Liver (tissue), 9 donors: ENCODE data around the gene SLC44A3. TPM values are rescaled to one million over a fixed set of nuclear protein-coding genes. Genes with fewer than 3 reads are reported as not detected.
A peak's percentile ranks its signal among the peaks of the same experiment; 100 is the strongest.

Experiments used
- DNase-seq: peaks from one replicate; pipeline ENCODE4 v3.0.0-alpha.2; 2017; ENCODE audit warnings: low spot score
- H3K27ac ChIP-seq, 2 donors: one replicate each; pipeline ENCODE4 v1.7.0; 2013; ENCODE audit warnings: inconsistent platforms in 2 of 2, low read length in 2 of 2, control low read depth in 1 of 2, low read depth in 1 of 2, mild to moderate bottlenecking in 1 of 2
- H3K27me3 ChIP-seq, 4 donors: one replicate each; pipeline versions ENCODE4 v1.6.1 to v1.7.0; 2013; ENCODE audit warnings: low read length in 3 of 4, inconsistent platforms in 1 of 4, mild to moderate bottlenecking in 1 of 4, moderate library complexity in 1 of 4; ENCODE audit not compliant: control insufficient read depth in 4 of 4, insufficient read depth in 4 of 4
- H3K36me3 ChIP-seq, 4 donors: one replicate each; pipeline versions ENCODE4 v1.6.1 to v1.7.0; 2013; ENCODE audit warnings: low read length in 3 of 4, mild to moderate bottlenecking in 3 of 4, low read depth in 1 of 4, moderate library complexity in 1 of 4; ENCODE audit not compliant: control insufficient read depth in 4 of 4, insufficient read depth in 3 of 4
- H3K4me1 ChIP-seq, 4 donors: one replicate each; pipeline versions ENCODE4 v1.6.1 to v1.7.0; 2013; ENCODE audit warnings: low read length in 3 of 4, mild to moderate bottlenecking in 3 of 4, moderate library complexity in 1 of 4; ENCODE audit not compliant: control insufficient read depth in 4 of 4, insufficient read depth in 4 of 4
- H3K4me3 ChIP-seq, 3 donors: one replicate each; pipeline versions ENCODE4 v1.6.1 to v1.7.0; 2013; ENCODE audit warnings: low read length in 3 of 3, control low read depth in 1 of 3, low read depth in 1 of 3, mild to moderate bottlenecking in 1 of 3
- H3K9ac ChIP-seq, 2 donors: one replicate each; pipeline ENCODE4 v1.7.0; 2013; ENCODE audit warnings: low read length in 2 of 2, mild to moderate bottlenecking in 2 of 2, moderate library complexity in 2 of 2, control low read depth in 1 of 2, low read depth in 1 of 2
- H3K9me3 ChIP-seq, 4 donors: one replicate each; pipeline versions ENCODE4 v1.6.1 to v1.7.0; 2013; ENCODE audit warnings: low read length in 3 of 4; ENCODE audit not compliant: control insufficient read depth in 4 of 4
- FOXA1 ChIP-seq: IDR thresholded peaks from 2 replicates; pipeline ENCODE4 v1.6.1; 2016; ENCODE audit warnings: antibody characterized with exemption
- FOXA2 ChIP-seq: IDR thresholded peaks from 2 replicates; pipeline ENCODE4 v1.6.1; 2016; ENCODE audit warnings: antibody characterized with exemption
- HNF4A ChIP-seq, 2 donors: conservative IDR thresholded peaks; 2 replicates each; pipeline ENCODE4 v1.6.1; 2016; ENCODE audit warnings: antibody characterized with exemption in 2 of 2, mild to moderate bottlenecking in 2 of 2
- HNF4G ChIP-seq: IDR thresholded peaks from 2 replicates; pipeline ENCODE4 v1.6.1; 2016; ENCODE audit warnings: antibody characterized with exemption
- NR2F2 ChIP-seq: IDR thresholded peaks from 2 replicates; pipeline ENCODE4 v1.6.1; 2016; ENCODE audit warnings: antibody characterized with exemption
- RAD21 ChIP-seq, 2 donors: IDR thresholded peaks; 2 replicates each; pipeline ENCODE4 v1.6.1; 2016; ENCODE audit warnings: antibody characterized with exemption in 2 of 2, mild to moderate bottlenecking in 2 of 2
- RXRA ChIP-seq, 2 donors: IDR thresholded peaks; 2 replicates each; pipeline ENCODE4 v1.6.1; 2017 to 2018; ENCODE audit warnings: antibody characterized with exemption in 2 of 2, mild to moderate bottlenecking in 1 of 2
- TAF1 ChIP-seq: conservative IDR thresholded peaks from 2 replicates; pipeline ENCODE4 v1.6.1; 2016; ENCODE audit warnings: antibody characterized with exemption, mild to moderate bottlenecking
- WGBS: extraction: QIAGEN DNeasy Blood & Tissue Kit; methylation state at CpG from one replicate; pipeline ENCODE4 v1.1.7; 2013; 5-methylcytosine and 5-hydroxymethylcytosine counted together
- polyA plus RNA-seq, 2 donors: library from polyadenylated mRNA; stranded (reverse) in 1 of 2; unstranded in 1 of 2; fragments of 200-250 nt in 1 of 2; fragments of >200 nt in 1 of 2; fragmentation: Nextera tagmentation in 1 of 2; extraction: Ambion mirVana in 1 of 2; gene quantifications; one replicate each; pipeline versions ENCODE4 v1.2.1 to v1.2.3, GENCODE V29; 2013 to 2015
- total RNA-seq, 2 donors: library from RNA; depleted of rRNA; stranded (reverse); fragments of >200 nt; gene quantifications; one replicate each; pipeline ENCODE4 v1.2.3, GENCODE V29; 2014
- TF ChIP-seq, protein P1 (sequence below): IDR thresholded peaks from 2 replicates; pipeline ENCODE4 v1.6.1; 2016; ENCODE audit warnings: antibody characterized with exemption
- TF ChIP-seq, protein P2 (sequence below): fragments of 150-350 bp; IDR thresholded peaks from 2 replicates; pipeline ENCODE4 v1.5.1; 2017; ENCODE audit warnings: improper control_type of control experiment, low read depth, low read length; ENCODE audit not compliant: missing input control
- TF ChIP-seq, protein P3 (sequence below): IDR thresholded peaks from 2 replicates; pipeline ENCODE4 v1.6.1; 2016; ENCODE audit warnings: antibody characterized with exemption, mild to moderate bottlenecking
- donor health status: healthy.
- donor health status: healthy.
- donor health status: healthy.
- donor health status: healthy.
- donor health status: healthy.

The SLC44A3 gene
- total and polyA plus RNA-seq, 4 donors, result 2.4 to 2.8 (median 2.7) TPM

DNA sequence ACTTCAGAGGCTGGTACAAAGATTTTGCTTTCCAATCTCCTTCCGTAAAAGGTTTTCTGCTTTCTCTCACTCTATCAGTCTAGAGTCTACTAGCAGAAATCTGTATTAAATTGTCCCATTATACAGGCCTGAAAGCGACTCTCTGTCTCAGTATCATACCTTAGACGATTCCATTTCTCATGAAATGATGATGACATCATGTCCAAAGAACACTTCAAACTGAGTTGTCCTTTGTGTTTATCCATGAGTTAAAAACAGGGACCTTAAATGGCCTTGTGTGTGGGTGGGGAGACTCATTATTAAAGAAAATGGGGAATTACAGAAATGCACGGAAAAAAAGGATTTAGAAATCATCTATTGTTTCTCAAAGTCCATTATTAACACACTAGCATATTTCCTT, 21.0 kb upstream of the SLC44A3 start:
- Histone ChIP-seq H3K27ac (no peak overlapping the region), H3K9me3 (no peaks in the 10 kb centered on the region), H3K4me3 (no peak overlapping the region), H3K9ac (no peak overlapping the region), H3K4me1 (peaks cover 1 to 9% (median 3%) of the 10 kb centered on the region in 4 donors), H3K36me3 (no peaks in the 10 kb centered on the region), H3K27me3 (no peaks in the 10 kb centered on the region)
- 63% methylated on average over 4 of the region's 4 CpGs for WGBS
- TF ChIP-seq RXRA (IDR thresholded peaks at IDR 0.05) (no peak), FOXA1 (no peak), HNF4A (conservative IDR thresholded peaks at IDR 0.05) (no peak), NR2F2 (no peak), HNF4G (no peak), RAD21 (IDR thresholded peaks at IDR 0.05) (no peak)
- TF ChIP-seq, protein P1, sequence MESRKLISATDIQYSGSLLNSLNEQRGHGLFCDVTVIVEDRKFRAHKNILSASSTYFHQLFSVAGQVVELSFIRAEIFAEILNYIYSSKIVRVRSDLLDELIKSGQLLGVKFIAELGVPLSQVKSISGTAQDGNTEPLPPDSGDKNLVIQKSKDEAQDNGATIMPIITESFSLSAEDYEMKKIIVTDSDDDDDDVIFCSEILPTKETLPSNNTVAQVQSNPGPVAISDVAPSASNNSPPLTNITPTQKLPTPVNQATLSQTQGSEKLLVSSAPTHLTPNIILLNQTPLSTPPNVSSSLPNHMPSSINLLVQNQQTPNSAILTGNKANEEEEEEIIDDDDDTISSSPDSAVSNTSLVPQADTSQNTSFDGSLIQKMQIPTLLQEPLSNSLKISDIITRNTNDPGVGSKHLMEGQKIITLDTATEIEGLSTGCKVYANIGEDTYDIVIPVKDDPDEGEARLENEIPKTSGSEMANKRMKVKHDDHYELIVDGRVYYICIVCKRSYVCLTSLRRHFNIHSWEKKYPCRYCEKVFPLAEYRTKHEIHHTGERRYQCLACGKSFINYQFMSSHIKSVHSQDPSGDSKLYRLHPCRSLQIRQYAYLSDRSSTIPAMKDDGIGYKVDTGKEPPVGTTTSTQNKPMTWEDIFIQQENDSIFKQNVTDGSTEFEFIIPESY, result no peak
- TF ChIP-seq, protein P2, sequence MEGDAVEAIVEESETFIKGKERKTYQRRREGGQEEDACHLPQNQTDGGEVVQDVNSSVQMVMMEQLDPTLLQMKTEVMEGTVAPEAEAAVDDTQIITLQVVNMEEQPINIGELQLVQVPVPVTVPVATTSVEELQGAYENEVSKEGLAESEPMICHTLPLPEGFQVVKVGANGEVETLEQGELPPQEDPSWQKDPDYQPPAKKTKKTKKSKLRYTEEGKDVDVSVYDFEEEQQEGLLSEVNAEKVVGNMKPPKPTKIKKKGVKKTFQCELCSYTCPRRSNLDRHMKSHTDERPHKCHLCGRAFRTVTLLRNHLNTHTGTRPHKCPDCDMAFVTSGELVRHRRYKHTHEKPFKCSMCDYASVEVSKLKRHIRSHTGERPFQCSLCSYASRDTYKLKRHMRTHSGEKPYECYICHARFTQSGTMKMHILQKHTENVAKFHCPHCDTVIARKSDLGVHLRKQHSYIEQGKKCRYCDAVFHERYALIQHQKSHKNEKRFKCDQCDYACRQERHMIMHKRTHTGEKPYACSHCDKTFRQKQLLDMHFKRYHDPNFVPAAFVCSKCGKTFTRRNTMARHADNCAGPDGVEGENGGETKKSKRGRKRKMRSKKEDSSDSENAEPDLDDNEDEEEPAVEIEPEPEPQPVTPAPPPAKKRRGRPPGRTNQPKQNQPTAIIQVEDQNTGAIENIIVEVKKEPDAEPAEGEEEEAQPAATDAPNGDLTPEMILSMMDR, result no peak
- no peak for DNase-seq

DNA sequence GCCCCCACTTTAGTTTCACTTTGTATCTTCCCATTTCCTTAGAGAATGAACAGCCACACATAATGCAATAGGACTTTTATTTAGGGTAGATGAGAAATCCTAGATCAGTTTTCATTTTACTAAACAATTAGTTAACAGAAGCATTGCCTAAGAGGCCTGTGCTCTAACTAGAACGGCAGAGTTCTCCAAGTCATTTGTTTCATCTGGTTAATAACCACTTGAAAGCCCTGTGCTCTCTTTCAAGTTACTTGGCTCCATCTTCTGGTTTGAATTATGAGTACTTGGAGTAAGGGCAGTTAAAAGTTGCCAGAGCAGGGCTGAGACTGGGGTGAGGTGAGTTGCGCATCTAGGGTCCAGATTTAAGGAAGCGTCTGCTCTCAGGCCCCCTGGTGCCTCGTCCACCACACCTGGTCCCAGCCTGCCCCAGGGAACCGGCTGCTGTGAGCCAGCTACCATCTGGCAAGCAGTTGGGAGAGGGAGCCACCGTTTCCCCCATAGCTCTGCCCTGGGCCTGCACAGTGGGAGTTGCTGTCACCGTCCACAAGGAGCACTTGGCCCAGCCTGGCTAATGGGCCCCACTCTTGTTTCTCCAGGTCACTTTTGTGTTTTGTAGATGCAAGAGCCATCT, 18.1 kb upstream of the SLC44A3 start:
- Histone ChIP-seq H3K9ac (peak overlapping the region in 1 of 2 donors; percentile 59), H3K4me3 (no peak overlapping the region), H3K36me3 (no peaks in the 10 kb centered on the region), H3K9me3 (no peaks in the 10 kb centered on the region), H3K4me1 (peaks cover 1 to 9% (median 3%) of the 10 kb centered on the region in 4 donors), H3K27me3 (no peaks in the 10 kb centered on the region), H3K27ac (peak overlapping the region; percentile 34 to 38)
- 54% methylated on average over 7 of the region's 7 CpGs for WGBS
- DNase-seq, result no peak
- no peak for TF ChIP-seq TAF1
- no peak for TF ChIP-seq FOXA2
- TF ChIP-seq RAD21 (IDR thresholded peaks at IDR 0.05), result peak; percentile 77 to 78
- TF ChIP-seq, protein P3, sequence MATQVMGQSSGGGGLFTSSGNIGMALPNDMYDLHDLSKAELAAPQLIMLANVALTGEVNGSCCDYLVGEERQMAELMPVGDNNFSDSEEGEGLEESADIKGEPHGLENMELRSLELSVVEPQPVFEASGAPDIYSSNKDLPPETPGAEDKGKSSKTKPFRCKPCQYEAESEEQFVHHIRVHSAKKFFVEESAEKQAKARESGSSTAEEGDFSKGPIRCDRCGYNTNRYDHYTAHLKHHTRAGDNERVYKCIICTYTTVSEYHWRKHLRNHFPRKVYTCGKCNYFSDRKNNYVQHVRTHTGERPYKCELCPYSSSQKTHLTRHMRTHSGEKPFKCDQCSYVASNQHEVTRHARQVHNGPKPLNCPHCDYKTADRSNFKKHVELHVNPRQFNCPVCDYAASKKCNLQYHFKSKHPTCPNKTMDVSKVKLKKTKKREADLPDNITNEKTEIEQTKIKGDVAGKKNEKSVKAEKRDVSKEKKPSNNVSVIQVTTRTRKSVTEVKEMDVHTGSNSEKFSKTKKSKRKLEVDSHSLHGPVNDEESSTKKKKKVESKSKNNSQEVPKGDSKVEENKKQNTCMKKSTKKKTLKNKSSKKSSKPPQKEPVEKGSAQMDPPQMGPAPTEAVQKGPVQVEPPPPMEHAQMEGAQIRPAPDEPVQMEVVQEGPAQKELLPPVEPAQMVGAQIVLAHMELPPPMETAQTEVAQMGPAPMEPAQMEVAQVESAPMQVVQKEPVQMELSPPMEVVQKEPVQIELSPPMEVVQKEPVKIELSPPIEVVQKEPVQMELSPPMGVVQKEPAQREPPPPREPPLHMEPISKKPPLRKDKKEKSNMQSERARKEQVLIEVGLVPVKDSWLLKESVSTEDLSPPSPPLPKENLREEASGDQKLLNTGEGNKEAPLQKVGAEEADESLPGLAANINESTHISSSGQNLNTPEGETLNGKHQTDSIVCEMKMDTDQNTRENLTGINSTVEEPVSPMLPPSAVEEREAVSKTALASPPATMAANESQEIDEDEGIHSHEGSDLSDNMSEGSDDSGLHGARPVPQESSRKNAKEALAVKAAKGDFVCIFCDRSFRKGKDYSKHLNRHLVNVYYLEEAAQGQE, result no peak
- TF ChIP-seq, protein P2, result no peak
